Pancreas (tissue), 10 donors: Measurements from ENCODE around the gene MOGAT2. TPM values are rescaled to one million over a fixed set of nuclear protein-coding genes. Genes with fewer than 3 reads are reported as not detected.

Experiments used
- ATAC-seq, 4 donors: fragments of 200-7000 bp; cut with Tn5 transposase; one replicate each; pipeline versions ENCODE4 v1.8.0 to v1.9.1; 2020; ENCODE audit warnings: mild to moderate bottlenecking in 4 of 4, moderate library complexity in 4 of 4
- DNase-seq, 6 donors: peaks; one replicate each; pipeline ENCODE4 v3.0.0-alpha.2; 2020
- FAIRE-seq: peaks from 2 replicates; lab custom pipeline; 2012; peaks lifted over from hg19 to GRCh38; lab: Jason Lieb, UNC
- H3K27ac ChIP-seq, 4 donors: fragments of 200-600 bp; sonication (generic); 1 replicate in 3 of 4; 2 replicates in 1 of 4; pipeline versions ENCODE4 v1.5.0 to v1.8.0; 2020
- H3K27me3 ChIP-seq, 4 donors: fragments of 200-600 bp; one replicate each; pipeline ENCODE4 v1.8.0; 2021
- H3K36me3 ChIP-seq, 3 donors: fragments of 200-600 bp; sonication (generic) in 1 of 3; one replicate each; pipeline versions ENCODE4 v1.5.0 to v1.8.0; 2020 to 2021
- H3K4me1 ChIP-seq, 3 donors: fragments of 200-600 bp; one replicate each; pipeline ENCODE4 v1.8.0; 2021
- H3K4me3 ChIP-seq, 4 donors: fragments of 200-600 bp; sonication (generic) in 2 of 4; one replicate each; pipeline versions ENCODE4 v1.5.0 to v1.8.0; 2020 to 2021
- H3K9me3 ChIP-seq, 4 donors: fragments of 200-600 bp; one replicate each; pipeline ENCODE4 v1.8.0; 2021
- WGBS, 2 donors: extraction: QIAGEN DNeasy Blood & Tissue Kit; methylation state at CpG; one replicate each; pipeline ENCODE4 v1.1.7; 2013; 5-methylcytosine and 5-hydroxymethylcytosine counted together
- intact Hi-C, 3 donors: fragments of 100-400 bp; cut with DNase I; formaldehyde crosslinking; loops; one replicate each; pipeline versions ENCODE4 v1.11.1 to v1.14.2; 2022
- polyA plus RNA-seq, 2 donors: library from polyadenylated mRNA; stranded (reverse); fragments of 200-250 nt; gene quantifications; one replicate each; pipeline ENCODE4 v1.2.3, GENCODE V29; 2013
- total RNA-seq, 6 donors: library from RNA; stranded (reverse); fragmentation: NEBNext Ultra II Directional in 4 of 6; extraction: Animal tissue kit (Norgen Biotek cat#: 25700) in 4 of 6; gene quantifications; one replicate each; pipeline versions ENCODE4 v1.2.1 to v1.2.4, GENCODE V29; 2021 to 2023
- TF ChIP-seq, protein P1 (sequence below), 4 donors: fragments of 200-600 bp; sonication (generic) in 3 of 4; IDR thresholded peaks; one replicate each; pipeline versions ENCODE4 v1.5.0 to v1.8.0; 2021; ENCODE audit warnings: antibody characterized with exemption in 4 of 4
- donor health status: healthy with polysubstance abuse.
- donor health status: DM: no; HTN: no; CAD: no; lungs with moderate emphysema.
- donor health status: DM: no; HTN: no; CAD: no.
- donor health status: control.
- donor health status: control.
- donor health status: Bipolar disorder and iron deficiency.
- donor health status: DM: yes; HTN: yes; CAD: no.
- donor health status: DM: no; HTN: no; CAD: no.
- donor health status: DM: no; HTN: no; CAD: no.
- donor health status: DM: yes; HTN: yes; CAD: no.

Gene MOGAT2
- total and polyA plus RNA-seq, 8 donors, result 0.08 to 0.09 (median 0.09) TPM; not detected in 5

- DNase-seq, result peak in 1 of 6 donors; percentile 7
- TF ChIP-seq, protein P1, sequence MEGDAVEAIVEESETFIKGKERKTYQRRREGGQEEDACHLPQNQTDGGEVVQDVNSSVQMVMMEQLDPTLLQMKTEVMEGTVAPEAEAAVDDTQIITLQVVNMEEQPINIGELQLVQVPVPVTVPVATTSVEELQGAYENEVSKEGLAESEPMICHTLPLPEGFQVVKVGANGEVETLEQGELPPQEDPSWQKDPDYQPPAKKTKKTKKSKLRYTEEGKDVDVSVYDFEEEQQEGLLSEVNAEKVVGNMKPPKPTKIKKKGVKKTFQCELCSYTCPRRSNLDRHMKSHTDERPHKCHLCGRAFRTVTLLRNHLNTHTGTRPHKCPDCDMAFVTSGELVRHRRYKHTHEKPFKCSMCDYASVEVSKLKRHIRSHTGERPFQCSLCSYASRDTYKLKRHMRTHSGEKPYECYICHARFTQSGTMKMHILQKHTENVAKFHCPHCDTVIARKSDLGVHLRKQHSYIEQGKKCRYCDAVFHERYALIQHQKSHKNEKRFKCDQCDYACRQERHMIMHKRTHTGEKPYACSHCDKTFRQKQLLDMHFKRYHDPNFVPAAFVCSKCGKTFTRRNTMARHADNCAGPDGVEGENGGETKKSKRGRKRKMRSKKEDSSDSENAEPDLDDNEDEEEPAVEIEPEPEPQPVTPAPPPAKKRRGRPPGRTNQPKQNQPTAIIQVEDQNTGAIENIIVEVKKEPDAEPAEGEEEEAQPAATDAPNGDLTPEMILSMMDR (IDR thresholded peaks at IDR 0.05), result no peak
- H3K4me3 ChIP-seq, result no peak overlapping the region
- no peaks in the 10 kb centered on the region for H3K27me3 ChIP-seq
- intact Hi-C loops, result no loop called here
- no peak for FAIRE-seq
- no peak for ATAC-seq
- WGBS, 2 donors, result 89 to 90% methylated on average over 3 of the region's 3 CpGs
- no peaks in the 10 kb centered on the region for H3K36me3 ChIP-seq
- no peak overlapping the region for H3K27ac ChIP-seq
- H3K4me1 ChIP-seq, result peaks cover 0 to 12% (median 0%) of the 10 kb centered on the region in 3 donors
- no peaks in the 10 kb centered on the region for H3K9me3 ChIP-seq
Observed at GRCh38 chr11:75765116-75765515, 47.5 kb downstream of the MOGAT2 start.

DNA sequence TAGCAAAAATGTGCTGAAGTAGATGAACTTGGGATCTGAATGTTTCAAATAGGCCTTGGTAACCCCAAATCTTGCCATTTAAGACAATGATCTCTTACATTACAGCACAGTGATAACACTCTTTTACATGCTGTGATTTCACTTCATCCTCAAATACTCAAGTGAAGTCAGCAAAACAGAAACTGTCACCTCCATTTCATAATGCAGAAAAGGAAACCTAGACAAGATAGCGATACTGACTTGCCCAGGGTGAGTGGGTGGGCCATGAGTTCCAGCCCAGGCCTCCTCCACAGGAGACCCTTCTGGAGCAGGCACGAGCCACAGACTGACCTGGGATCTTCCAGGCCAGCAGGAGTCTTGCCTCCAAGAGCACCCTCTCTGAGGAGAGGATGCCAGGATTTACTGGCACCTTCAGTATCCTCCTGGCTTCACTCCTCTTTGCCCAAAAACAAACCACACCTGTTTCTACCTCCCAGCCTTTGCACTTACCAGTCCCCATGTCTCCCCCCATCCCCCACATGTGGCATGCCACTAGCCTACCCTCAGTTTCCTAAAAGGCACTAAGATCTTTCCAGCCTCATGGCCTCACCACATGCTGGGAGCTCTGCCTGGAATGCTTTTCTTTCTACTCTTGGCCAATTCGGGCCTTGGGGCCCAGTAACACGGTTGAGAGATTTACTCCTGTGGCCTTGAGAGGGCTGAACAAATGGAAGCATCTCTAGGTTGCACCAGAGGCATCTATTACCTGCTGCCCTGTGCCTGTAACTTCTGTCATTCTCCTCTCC is 49.0 kb downstream of the MOGAT2 start:
- FAIRE-seq (no peak), DNase-seq (peak in 2 of 6 donors; percentile 6 to 25), ATAC-seq (no peak)
- Histone ChIP-seq H3K4me1 (peaks cover 0 to 12% (median 0%) of the 10 kb centered on the region in 3 donors), H3K27ac (no peak overlapping the region), H3K9me3 (no peaks in the 10 kb centered on the region), H3K36me3 (no peaks in the 10 kb centered on the region), H3K4me3 (no peak overlapping the region), H3K27me3 (no peaks in the 10 kb centered on the region)
- TF ChIP-seq, protein P1 (IDR thresholded peaks at IDR 0.05), result no peak
- intact Hi-C loops, result no loop called here
- WGBS, 2 donors, result 53 to 72% methylated on average over 4 of the region's 4 CpGs

- DNase-seq (no peak), FAIRE-seq (no peak), ATAC-seq (no peak)
- 87 to 94% methylated on average over 6 of the region's 6 CpGs for WGBS, 2 donors
- H3K9me3 ChIP-seq, result no peaks in the 10 kb centered on the region
- H3K4me3 ChIP-seq, result no peak overlapping the region
- intact Hi-C loops, result no loop called here
- TF ChIP-seq, protein P1 (IDR thresholded peaks at IDR 0.05), result no peak
- peaks cover 0 to 12% (median 0%) of the 10 kb centered on the region in 3 donors for H3K4me1 ChIP-seq
- no peaks in the 10 kb centered on the region for H3K36me3 ChIP-seq
- H3K27ac ChIP-seq, result no peak overlapping the region
- no peaks in the 10 kb centered on the region for H3K27me3 ChIP-seq
Observed at GRCh38 chr11:75767228-75767572, 49.6 kb downstream of the MOGAT2 start.

GRCh38 chr11:75767793-75768111 is 50.1 kb downstream of the MOGAT2 start:
- WGBS, 2 donors, result 27 to 29% methylated on average over 1 of the region's 1 CpG
- Histone ChIP-seq H3K4me1 (peaks cover 0 to 12% (median 0%) of the 10 kb centered on the region in 3 donors), H3K9me3 (no peaks in the 10 kb centered on the region), H3K27me3 (no peaks in the 10 kb centered on the region), H3K27ac (no peak overlapping the region), H3K4me3 (peak overlapping the region in 1 of 4 donors; percentile 60), H3K36me3 (no peaks in the 10 kb centered on the region)
- intact Hi-C loops, result no loop called here
- TF ChIP-seq, protein P1 (IDR thresholded peaks at IDR 0.05), result no peak
- DNase-seq, result no peak
- FAIRE-seq, result no peak
- ATAC-seq, result no peak
